HEK293T (cell line): Measurements from ENCODE around the gene VAV3.

Experiments used
- BHLHE40 ChIP-seq: fragments of 450-650 bp; IDR thresholded peaks from 2 replicates; pipeline ENCODE4 v1.6.1; 2016; ENCODE audit warnings: mild to moderate bottlenecking, moderate library complexity, borderline replicate concordance
- FOXK2 ChIP-seq: fragments of 450-650 bp; IDR thresholded peaks from 2 replicates; pipeline ENCODE4 v1.6.1; 2016; ENCODE audit warnings: mild to moderate bottlenecking
- SP1 ChIP-seq: fragments of 450-650 bp; IDR thresholded peaks from 2 replicates; pipeline ENCODE4 v1.6.1; 2017

GRCh38 chr1:107609808-107610207, 355.2 kb downstream of the VAV3 start:
- TF ChIP-seq SP1: no peak
- no peak for TF ChIP-seq FOXK2
- TF ChIP-seq BHLHE40: no peak
